Activated CD4-positive, alpha-beta memory T cell treated with anti-CD3 and anti-CD28 coated beads for 36 hours (primary cell): ENCODE data around the gene ETV4. TPM values are rescaled to one million over a fixed set of nuclear protein-coding genes. Genes with fewer than 3 reads are reported as not detected.

Source experiments
- CTCF ChIA-PET: fragments of 350-600 bp; sonication (Branson Sonifier 250); formaldehyde crosslinking; loops from one replicate; lab custom pipeline; 2021; ENCODE audit warnings: antibody characterized with exemption, inconsistent platforms; lab: Charles Lee
- POLR2A ChIA-PET: fragments of 350-600 bp; sonication (Branson Sonifier 250); formaldehyde crosslinking; loops from one replicate; lab custom pipeline; 2021; ENCODE audit warnings: antibody characterized with exemption; lab: Charles Lee
- DNase-seq: peaks from one replicate; pipeline ENCODE4 v3.0.0-alpha.2; 2020
- H3K27ac Mint-ChIP-seq: one replicate; pipeline ENCODE4 v1.8.0; 2021; ENCODE audit warnings: mixed read lengths
- H3K27me3 Mint-ChIP-seq: one replicate; pipeline ENCODE4 v1.8.0; 2021; ENCODE audit warnings: mixed read lengths
- H3K36me3 Mint-ChIP-seq: one replicate; pipeline ENCODE4 v1.8.0; 2021; ENCODE audit warnings: mixed read lengths
- H3K4me1 Mint-ChIP-seq: one replicate; pipeline ENCODE4 v1.8.0; 2021; ENCODE audit warnings: low read depth, mixed read lengths
- H3K4me3 Mint-ChIP-seq: one replicate; pipeline ENCODE4 v1.8.0; 2021; ENCODE audit warnings: mild to moderate bottlenecking, mixed read lengths
- H3K9me3 Mint-ChIP-seq: one replicate; pipeline ENCODE4 v1.8.0; 2021; ENCODE audit warnings: mixed read lengths
- intact Hi-C: fragments of 100-400 bp; cut with micrococcal nuclease; formaldehyde crosslinking; loops from one replicate; pipeline ENCODE4 v1.15.1; 2023
- total RNA-seq, 2 experiments: library from RNA; stranded (reverse); gene quantifications; one replicate each; pipeline ENCODE4 v1.2.3, GENCODE V29; 2021

Gene ETV4
- total RNA-seq, 2 experiments from 2014 or later, result 2.7 to 4.2 TPM

- no peak overlapping the region for H3K4me3 Mint-ChIP-seq
- CTCF ChIA-PET, result no interaction called here
- H3K4me1 Mint-ChIP-seq, result peaks cover 7% of the 10 kb centered on the region
- no peak for DNase-seq
- no peaks in the 10 kb centered on the region for H3K9me3 Mint-ChIP-seq
- H3K27me3 Mint-ChIP-seq, result no peaks in the 10 kb centered on the region
- H3K27ac Mint-ChIP-seq, result no peak overlapping the region
- H3K36me3 Mint-ChIP-seq, result no peaks in the 10 kb centered on the region
- POLR2A ChIA-PET, result no interaction called here
- intact Hi-C loops, result no loop called here
Observed at GRCh38 chr17:43534909-43535308, 11.2 kb downstream of the ETV4 start.

GRCh38 chr17:43533699-43534098 lies 12.4 kb downstream of the ETV4 start:
- POLR2A ChIA-PET, result interaction anchor here (0.5 kb wide), 1 partner anchor 43 kb away, joined by 3 read pairs; no protein-coding TSS in a partner anchor
- no peak overlapping the region for H3K27ac Mint-ChIP-seq
- no peak for DNase-seq
- CTCF ChIA-PET, result no interaction called here
- H3K4me3 Mint-ChIP-seq, result no peak overlapping the region
- H3K36me3 Mint-ChIP-seq, result no peaks in the 10 kb centered on the region
- H3K4me1 Mint-ChIP-seq, result peaks cover 7% of the 10 kb centered on the region
- no peaks in the 10 kb centered on the region for H3K9me3 Mint-ChIP-seq
- intact Hi-C loops, result no loop called here
- no peaks in the 10 kb centered on the region for H3K27me3 Mint-ChIP-seq

GRCh38 chr17:43532581-43532980 lies 13.6 kb downstream of the ETV4 start:
- no peak overlapping the region for H3K4me3 Mint-ChIP-seq
- no peaks in the 10 kb centered on the region for H3K27me3 Mint-ChIP-seq
- ChIA-PET POLR2A (no interaction called here), CTCF (no interaction called here)
- H3K4me1 Mint-ChIP-seq, result peaks cover 7% of the 10 kb centered on the region
- DNase-seq, result no peak
- no peak overlapping the region for H3K27ac Mint-ChIP-seq
- no peaks in the 10 kb centered on the region for H3K9me3 Mint-ChIP-seq
- H3K36me3 Mint-ChIP-seq, result no peaks in the 10 kb centered on the region
- intact Hi-C loops, result no loop called here

- intact Hi-C loops, result no loop called here
- peaks cover 7% of the 10 kb centered on the region for H3K4me1 Mint-ChIP-seq
- POLR2A ChIA-PET, result no interaction called here
- H3K4me3 Mint-ChIP-seq, result no peak overlapping the region
- no peaks in the 10 kb centered on the region for H3K9me3 Mint-ChIP-seq
- no peak for DNase-seq
- CTCF ChIA-PET, result interaction anchor here (0.5 to 1.8 kb wide), 2 partner anchors 138 to 187 kb away, joined by 3 to 6 read pairs; no protein-coding TSS in a partner anchor
- H3K36me3 Mint-ChIP-seq, result no peaks in the 10 kb centered on the region
- no peaks in the 10 kb centered on the region for H3K27me3 Mint-ChIP-seq
- no peak overlapping the region for H3K27ac Mint-ChIP-seq
Observed at GRCh38 chr17:43531955-43532354, 14.2 kb downstream of the ETV4 start.

- Mint-ChIP-seq H3K4me1 (peaks cover 1% of the 10 kb centered on the region), H3K27ac (no peak overlapping the region), H3K27me3 (no peaks in the 10 kb centered on the region), H3K36me3 (no peaks in the 10 kb centered on the region), H3K9me3 (no peaks in the 10 kb centered on the region), H3K4me3 (no peak overlapping the region)
- intact Hi-C loops, result no loop called here
- ChIA-PET CTCF (interaction anchor here (1.8 kb wide), 1 partner anchor 137 kb away, joined by 6 read pairs; no protein-coding TSS in a partner anchor), POLR2A (no interaction called here)
- DNase-seq, result no peak
Observed at GRCh38 chr17:43531082-43531378, 15.1 kb downstream of the ETV4 start.

- no peak overlapping the region for H3K4me3 Mint-ChIP-seq
- CTCF ChIA-PET, result interaction anchor here (1.8 kb wide), 1 partner anchor 136 kb away, joined by 6 read pairs; no protein-coding TSS in a partner anchor
- no peak for DNase-seq
Observed at GRCh38 chr17:43530288-43531081, 15.7 kb downstream of the ETV4 start.

GRCh38 chr17:43529947-43530287 lies 16.2 kb downstream of the ETV4 start:
- intact Hi-C loops, result no loop called here
- ChIA-PET POLR2A (no interaction called here), CTCF (no interaction called here)
- H3K36me3 Mint-ChIP-seq, result peaks cover 2% of the 10 kb centered on the region
- H3K27ac Mint-ChIP-seq, result no peak overlapping the region
- no peak for DNase-seq
- H3K27me3 Mint-ChIP-seq, result no peaks in the 10 kb centered on the region
- no peak overlapping the region for H3K4me3 Mint-ChIP-seq
- H3K9me3 Mint-ChIP-seq, result no peaks in the 10 kb centered on the region
- no peaks in the 10 kb centered on the region for H3K4me1 Mint-ChIP-seq

More at GRCh38 chr17:43530288-43531081, 15.7 kb downstream of the ETV4 start:
- Mint-ChIP-seq H3K27me3 (no peaks in the 10 kb centered on the region), H3K36me3 (no peaks in the 10 kb centered on the region), H3K9me3 (no peaks in the 10 kb centered on the region), H3K27ac (no peak overlapping the region), H3K4me1 (no peaks in the 10 kb centered on the region)
- POLR2A ChIA-PET, result no interaction called here
- intact Hi-C loops, result no loop called here

- no peaks in the 10 kb centered on the region for H3K27me3 Mint-ChIP-seq
- CTCF ChIA-PET, result interaction anchor here (1.9 kb wide), 1 partner anchor 48 kb away, joined by 4 read pairs; no protein-coding TSS in a partner anchor
Observed at GRCh38 chr17:43528988-43529814, 16.9 kb downstream of the ETV4 start.

GRCh38 chr17:43528319-43528987 lies 17.7 kb downstream of the ETV4 start:
- CTCF ChIA-PET, result interaction anchor here (1.9 kb wide), 1 partner anchor 48 kb away, joined by 4 read pairs; no protein-coding TSS in a partner anchor
- intact Hi-C loops, result no loop called here
- Mint-ChIP-seq H3K9me3 (no peaks in the 10 kb centered on the region), H3K4me1 (no peaks in the 10 kb centered on the region), H3K4me3 (no peak overlapping the region), H3K27me3 (no peaks in the 10 kb centered on the region), H3K36me3 (peaks cover 11% of the 10 kb centered on the region), H3K27ac (no peak overlapping the region)
- POLR2A ChIA-PET, result no interaction called here
- no peak for DNase-seq

More at GRCh38 chr17:43528988-43529814, 16.9 kb downstream of the ETV4 start:
- H3K36me3 Mint-ChIP-seq, result peaks cover 8% of the 10 kb centered on the region
- H3K4me1 Mint-ChIP-seq, result no peaks in the 10 kb centered on the region
- DNase-seq, result no peak
- intact Hi-C loops, result no loop called here
- H3K27ac Mint-ChIP-seq, result no peak overlapping the region
- H3K9me3 Mint-ChIP-seq, result no peaks in the 10 kb centered on the region
- POLR2A ChIA-PET, result no interaction called here
- no peak overlapping the region for H3K4me3 Mint-ChIP-seq

GRCh38 chr17:43526886-43527648 lies 19.1 kb downstream of the ETV4 start:
- Mint-ChIP-seq H3K4me1 (no peaks in the 10 kb centered on the region), H3K36me3 (peaks cover 12% of the 10 kb centered on the region), H3K4me3 (no peak overlapping the region), H3K27me3 (no peaks in the 10 kb centered on the region), H3K27ac (no peak overlapping the region), H3K9me3 (no peaks in the 10 kb centered on the region)
- ChIA-PET POLR2A (no interaction called here), CTCF (interaction anchor here (1.9 kb wide), 1 partner anchor 50 kb away, joined by 4 read pairs; no protein-coding TSS in a partner anchor)
- intact Hi-C loops, result no loop called here
- no peak for DNase-seq

- ChIA-PET POLR2A (no interaction called here), CTCF (interaction anchor here (1.0 to 2.6 kb wide), 2 partner anchors 41 to 183 kb away, joined by 3 to 7 read pairs; partner anchors contain the start of gene DHX8)
- Mint-ChIP-seq H3K9me3 (no peaks in the 10 kb centered on the region), H3K4me3 (no peak overlapping the region), H3K27ac (no peak overlapping the region), H3K36me3 (peaks cover 24% of the 10 kb centered on the region), H3K27me3 (no peaks in the 10 kb centered on the region), H3K4me1 (no peaks in the 10 kb centered on the region)
- no peak for DNase-seq
- intact Hi-C loops, result no loop called here
Observed at GRCh38 chr17:43524945-43525575, 21.1 kb downstream of the ETV4 start.
